ENCODE results near the gene SEPHS1.
"Not testable (repeated sequence)": the region's sequence is repeated elsewhere in the genome, so short reads cannot be mapped to it uniquely, and the experiment has no call there.

SEPHS1 gene

GRCh38 chr10:13322615-13323148 lies 25.4 kb downstream of the SEPHS1 start:
- no peak for DNase-seq

GRCh38 chr10:13321576-13321975 lies 26.5 kb downstream of the SEPHS1 start:
- no peak for DNase-seq

DNA sequence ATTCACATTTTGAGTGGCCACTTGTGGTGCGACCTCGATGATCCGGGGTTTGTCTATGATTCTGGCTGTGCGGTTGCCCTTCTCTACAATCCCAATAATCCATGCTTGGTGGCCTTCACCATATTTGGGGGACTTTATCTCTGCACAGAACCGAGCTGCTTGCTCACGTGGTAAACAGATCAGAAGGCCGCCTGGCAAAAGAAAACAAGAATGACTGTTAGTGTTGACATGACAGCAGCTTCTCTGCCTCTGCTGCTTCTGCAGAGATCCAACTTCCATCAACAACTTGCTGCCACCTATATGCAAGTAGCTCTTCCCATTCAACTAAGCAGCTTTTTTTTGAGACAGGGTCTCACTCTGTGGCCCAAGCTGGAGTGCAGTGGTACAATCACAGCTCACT lies 28.9 kb downstream of the SEPHS1 start:
- DNase-seq, result no peak

- DNase-seq, result no peak
Observed at GRCh38 chr10:13317474-13317873, 30.6 kb downstream of the SEPHS1 start.

DNA sequence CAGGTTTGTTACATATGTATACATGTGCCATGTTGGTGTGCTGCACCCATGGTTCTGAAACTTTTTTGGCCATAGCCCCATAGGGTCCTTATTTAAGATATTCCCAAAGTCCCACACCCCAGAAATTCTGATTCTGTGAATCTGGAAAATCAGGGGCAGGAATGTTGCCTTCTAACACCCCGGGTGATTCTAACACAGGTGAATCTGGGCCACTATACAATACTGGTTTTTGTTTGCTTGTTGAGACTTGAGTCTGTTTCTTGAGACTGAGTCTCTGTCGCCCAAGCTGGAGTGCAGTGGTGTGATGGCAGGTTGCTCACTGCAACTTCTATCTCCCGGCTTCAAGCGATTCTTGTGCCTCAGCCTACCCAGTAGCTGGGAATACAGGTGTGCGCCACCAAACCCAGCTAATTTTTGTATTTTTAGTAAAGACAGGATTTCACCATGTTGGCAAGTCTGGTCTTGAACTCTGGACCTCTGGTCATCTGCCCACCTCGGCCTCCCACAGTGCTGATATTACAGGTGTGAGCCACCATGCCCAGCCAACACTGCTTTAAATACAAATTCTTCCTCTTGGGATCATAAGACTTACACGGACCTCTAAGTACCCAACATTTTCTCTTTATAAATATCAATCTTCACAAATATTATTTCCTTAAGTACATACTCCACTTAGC lies 31.3 kb downstream of the SEPHS1 start:
- no peak for DNase-seq

DNA sequence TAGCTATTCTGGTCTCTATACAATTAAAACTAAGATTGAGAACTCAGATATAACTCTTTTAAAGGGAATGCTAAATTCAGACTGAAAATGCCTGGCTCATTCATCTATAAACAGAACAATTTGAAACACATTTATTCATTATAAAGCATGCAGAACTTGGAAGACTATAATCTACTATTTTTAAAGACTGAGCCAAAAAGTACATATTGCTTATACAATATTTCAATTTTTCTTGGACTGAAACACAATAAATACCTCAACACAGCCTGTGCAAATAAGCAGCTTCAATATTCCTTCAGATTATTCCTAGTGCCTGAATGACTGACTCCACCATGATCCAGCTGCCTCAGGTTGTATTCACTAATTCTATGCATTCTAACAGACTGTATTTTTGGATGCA lies 32.7 kb downstream of the SEPHS1 start:
- no peak for DNase-seq

DNA sequence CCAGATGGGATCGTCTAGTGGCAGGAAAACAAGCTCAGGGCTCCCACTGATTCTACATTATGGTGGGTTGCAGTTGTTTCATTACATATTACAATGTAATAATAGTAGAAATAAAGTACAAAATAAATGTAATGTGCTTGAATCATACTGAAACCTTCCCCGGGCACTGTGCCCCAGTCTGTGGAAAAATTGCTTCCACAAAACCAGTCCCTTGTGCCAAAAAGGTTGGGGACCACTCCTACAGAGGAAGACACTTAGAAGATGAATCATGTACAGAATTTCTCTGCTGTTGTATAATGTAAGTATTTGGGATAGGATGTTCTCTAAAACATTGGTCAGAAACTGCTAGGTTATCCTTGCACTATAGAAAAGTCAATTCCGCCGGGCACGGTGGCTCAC lies 36.9 kb downstream of the SEPHS1 start:
- no peak for DNase-seq

DNA sequence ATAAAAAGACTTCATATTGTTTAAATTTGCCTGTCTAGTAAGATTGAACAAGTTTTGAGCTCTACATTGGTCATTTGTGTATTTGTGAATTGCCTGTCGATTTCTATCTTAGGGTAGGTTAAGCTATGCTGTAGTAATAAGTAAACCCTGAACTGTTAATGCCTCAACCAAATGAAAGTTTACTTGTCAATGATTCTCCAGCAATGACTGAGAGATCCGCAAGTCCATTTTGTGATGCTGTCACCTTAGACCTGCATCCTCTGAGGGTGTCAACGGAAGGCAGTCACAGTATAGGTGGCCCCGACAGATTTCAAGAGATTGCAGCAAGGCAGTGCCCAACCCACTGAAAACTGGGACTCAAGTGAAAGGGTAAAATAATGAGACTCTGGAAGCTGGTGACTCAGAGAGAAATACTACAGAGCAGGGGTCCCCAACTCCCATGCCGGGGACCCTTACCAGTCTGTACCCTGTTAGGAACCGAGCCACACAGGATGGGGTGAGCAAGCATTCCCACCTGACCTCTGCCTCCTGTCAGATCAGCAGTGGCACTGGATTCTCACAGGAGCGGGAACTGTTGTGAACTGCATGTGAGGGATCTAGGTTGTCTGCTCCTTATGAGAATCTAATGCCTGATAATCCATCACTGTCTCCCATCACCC lies 37.4 kb downstream of the SEPHS1 start:
- DNase-seq, result no peak

DNA sequence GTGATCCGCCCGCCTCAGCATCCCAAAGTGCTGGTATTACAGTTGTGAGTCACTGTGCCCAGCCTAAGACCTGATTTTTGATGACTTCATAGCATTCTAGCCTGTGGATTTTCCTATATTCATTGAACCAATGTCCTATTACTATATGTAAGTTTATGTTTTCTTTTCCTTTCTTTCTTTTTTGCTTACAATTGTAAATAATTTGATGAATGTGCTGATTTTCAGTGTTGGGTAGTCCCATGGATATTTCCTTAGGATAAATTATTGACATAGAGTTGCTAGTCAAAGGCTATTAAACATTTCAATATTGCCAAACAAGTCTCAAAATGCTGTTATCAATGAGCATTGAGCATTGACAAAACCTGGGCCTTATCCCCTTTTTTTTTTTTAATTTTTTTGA lies 38.3 kb downstream of the SEPHS1 start:
- no peak for DNase-seq

GRCh38 chr10:13308096-13308495 lies 40.0 kb downstream of the SEPHS1 start:
- no peak for DNase-seq

DNA sequence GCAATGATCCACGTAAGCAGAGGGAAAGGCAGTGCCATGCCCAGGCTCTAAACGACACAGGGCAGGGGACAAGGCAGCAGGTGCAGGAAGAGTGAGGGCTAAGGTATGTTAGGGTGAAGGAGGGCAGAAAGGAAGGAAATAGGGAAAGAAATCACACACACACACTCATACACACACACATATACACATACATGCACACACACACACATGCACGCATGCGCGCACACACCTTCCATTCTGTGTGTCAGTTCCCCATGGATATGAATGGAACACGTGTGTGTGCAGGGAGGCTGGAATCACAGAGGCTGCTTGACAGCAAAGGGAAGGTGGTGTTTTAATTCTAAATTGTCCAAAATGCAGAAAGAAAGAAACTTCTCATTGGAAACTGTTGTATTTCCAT lies 42.0 kb downstream of the SEPHS1 start:
- no peak for DNase-seq

- DNase-seq, result no peak
Observed at GRCh38 chr10:13302821-13303555, 45.1 kb downstream of the SEPHS1 start.

- peak; percentile 59 for DNase-seq
Observed at GRCh38 chr10:13299437-13300287, 48.4 kb downstream of the SEPHS1 start, which contains the start of gene PHYH. PHYH (minus strand) TSS chr10:13300064; CDS start chr10:13300042, 22 bp downstream.

DNA sequence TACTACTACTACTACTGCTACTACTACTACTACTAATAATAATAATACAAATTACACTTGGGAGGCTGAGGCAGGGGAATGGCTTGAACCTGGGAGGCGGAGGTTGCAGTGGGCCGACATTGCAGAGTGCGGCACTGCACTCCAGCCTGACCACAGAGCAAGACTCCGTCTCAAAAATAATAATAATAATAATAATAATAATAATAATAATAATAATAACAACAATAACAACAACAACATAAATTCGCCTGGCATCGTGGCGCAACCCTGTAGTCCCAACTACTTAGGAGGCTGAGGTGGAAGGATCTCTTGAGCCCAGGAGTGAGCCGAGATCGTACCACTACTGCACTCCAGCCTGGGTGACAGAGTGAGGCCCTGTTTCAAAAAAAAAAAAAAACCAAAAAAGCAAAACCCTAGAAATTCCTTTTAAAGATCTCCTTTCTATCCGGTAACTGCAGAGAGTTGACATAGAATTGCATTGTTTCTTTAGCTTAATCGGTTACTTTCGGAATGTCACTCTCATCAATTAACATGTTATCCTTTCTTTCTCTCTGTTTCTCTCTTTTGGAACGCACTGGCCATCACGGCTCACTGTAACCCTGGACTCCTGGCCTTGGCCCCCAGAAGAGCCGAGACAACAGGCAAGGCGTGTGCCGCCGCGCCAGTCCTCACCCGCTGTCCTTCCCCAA lies 49.2 kb downstream of the SEPHS1 start:
- no peak for DNase-seq

GRCh38 chr10:13296476-13296875 lies 51.6 kb downstream of the SEPHS1 start:
- DNase-seq, result no peak

DNA sequence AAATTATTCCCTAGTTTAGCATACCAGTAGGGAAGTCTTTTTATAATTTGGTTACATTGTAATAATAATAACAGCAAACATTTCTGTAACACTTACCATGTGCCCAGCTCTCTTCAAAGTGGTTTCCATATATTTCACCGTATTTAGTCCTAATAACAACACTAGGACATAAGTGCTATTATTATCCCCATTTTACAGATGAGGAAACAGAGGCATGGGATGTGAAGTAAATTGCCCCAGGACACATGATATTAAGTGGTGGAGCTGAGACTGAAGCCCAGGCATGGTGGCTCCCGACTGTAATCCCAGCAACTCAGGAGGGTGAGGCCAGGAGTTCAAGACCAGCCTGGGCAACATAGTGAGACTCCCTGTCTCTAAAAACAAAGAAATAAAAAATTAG lies 53.3 kb downstream of the SEPHS1 start:
- DNase-seq, result no peak

GRCh38 chr10:13291821-13292773 lies 56.0 kb downstream of the SEPHS1 start:
- no peak for DNase-seq

- DNase-seq, result no peak
Observed at GRCh38 chr10:13291061-13291460, 57.0 kb downstream of the SEPHS1 start.

- no peak for DNase-seq
Observed at GRCh38 chr10:13284050-13284449, 64.0 kb downstream of the SEPHS1 start.

GRCh38 chr10:13282348-13282747 lies 65.7 kb downstream of the SEPHS1 start:
- DNase-seq, result not testable (repeated sequence)

Data from activated T-cell treated with anti-CD3 and anti-CD28 coated beads for 4 hours (primary cell).